GM19452 (cell line): Measurements from ENCODE around the gene ZNF222.

ENCODE experiments used
- ATAC-seq: cut with Tn5 transposase; IDR thresholded peaks from one replicate; pipeline ENCODE4 v1.9.1; 2021; ENCODE audit not compliant: unreplicated experiment

Gene ZNF222

DNA sequence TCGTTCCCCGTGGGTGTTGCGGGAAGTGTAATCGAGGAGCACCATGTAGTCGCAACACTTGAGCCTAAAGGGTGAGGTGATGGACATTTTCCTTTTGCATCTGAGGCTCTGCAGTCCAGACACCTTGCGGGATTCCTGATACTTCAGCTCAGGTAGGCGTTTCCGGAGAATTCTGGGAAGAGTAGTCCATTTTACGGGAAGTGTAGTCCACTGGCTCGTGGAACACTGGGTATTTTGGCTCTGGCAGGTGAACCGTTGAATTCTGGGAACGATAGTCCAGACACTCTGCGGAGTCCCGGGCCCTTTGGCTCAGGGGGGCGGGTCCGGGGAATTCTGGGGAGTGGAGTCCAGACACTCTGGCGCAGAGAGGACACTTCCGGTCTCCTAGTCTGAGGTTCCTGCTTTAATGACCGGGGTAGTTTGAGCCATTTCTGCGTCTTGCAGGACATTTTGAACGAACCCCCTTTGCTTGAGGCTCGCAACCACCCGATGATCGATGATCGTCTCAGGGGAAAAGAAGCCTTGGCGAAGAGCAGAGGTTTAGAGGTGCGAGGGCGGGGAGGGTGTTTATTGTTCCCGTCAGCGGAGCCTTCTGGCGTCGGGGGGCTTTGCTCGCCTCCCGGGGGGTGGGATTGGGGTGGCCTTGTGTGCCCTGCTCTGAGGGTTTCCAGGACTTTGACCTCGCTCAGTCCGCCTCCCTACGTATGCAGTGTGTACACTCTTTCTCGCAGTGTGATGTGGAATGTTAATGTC lies 26.6 kb downstream of the ZNF222 start, which contains the start of gene ZNF223:
ZNF223 (plus strand) TSS at position 387 of the 753 bp plus-strand sequence. CDS start 3,141 bp downstream, outside the sequence.
- peak; percentile 79 for ATAC-seq

- no peak for ATAC-seq
Observed at GRCh38 chr19:44055870-44056269, 30.7 kb downstream of the ZNF222 start.

- ATAC-seq = no peak
Observed at GRCh38 chr19:44059229-44059628, 34.0 kb downstream of the ZNF222 start.

DNA sequence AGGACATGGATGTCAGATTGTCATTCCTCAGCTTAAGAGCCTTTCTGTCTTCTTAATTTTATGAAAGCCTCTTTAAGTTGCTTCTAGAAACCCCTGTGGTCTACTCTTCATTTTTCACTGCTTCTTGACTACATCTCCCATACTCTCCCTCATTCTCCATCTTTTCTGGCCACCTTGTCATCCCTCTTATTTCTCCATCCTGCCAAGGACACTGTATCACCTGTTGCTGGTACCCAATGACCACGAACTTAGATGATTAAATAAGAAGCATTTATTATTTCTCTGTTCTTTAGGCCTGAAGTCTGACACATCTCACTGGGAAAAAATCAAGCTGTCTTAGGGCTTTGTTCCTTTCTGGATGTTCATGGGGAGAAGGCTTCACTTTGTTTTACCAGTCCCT lies 35.9 kb downstream of the ZNF222 start:
- ATAC-seq = no peak

DNA sequence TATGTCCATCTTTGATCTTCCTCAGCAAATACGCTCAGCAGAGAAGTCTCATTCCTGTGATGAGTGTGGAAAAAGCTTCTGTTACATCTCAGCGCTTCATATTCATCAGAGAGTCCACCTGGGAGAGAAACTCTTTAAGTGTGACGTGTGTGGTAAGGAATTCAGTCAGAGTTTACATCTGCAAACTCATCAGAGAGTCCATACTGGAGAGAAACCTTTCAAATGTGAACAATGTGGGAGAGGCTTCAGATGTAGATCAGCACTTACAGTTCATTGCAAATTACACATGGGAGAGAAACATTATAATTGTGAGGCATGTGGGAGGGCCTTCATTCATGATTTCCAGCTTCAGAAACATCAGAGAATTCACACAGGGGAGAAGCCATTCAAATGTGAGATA lies 41.1 kb downstream of the ZNF222 start:
- no peak for ATAC-seq

GRCh38 chr19:44069415-44069814 lies 44.2 kb downstream of the ZNF222 start:
- ATAC-seq = no peak

DNA sequence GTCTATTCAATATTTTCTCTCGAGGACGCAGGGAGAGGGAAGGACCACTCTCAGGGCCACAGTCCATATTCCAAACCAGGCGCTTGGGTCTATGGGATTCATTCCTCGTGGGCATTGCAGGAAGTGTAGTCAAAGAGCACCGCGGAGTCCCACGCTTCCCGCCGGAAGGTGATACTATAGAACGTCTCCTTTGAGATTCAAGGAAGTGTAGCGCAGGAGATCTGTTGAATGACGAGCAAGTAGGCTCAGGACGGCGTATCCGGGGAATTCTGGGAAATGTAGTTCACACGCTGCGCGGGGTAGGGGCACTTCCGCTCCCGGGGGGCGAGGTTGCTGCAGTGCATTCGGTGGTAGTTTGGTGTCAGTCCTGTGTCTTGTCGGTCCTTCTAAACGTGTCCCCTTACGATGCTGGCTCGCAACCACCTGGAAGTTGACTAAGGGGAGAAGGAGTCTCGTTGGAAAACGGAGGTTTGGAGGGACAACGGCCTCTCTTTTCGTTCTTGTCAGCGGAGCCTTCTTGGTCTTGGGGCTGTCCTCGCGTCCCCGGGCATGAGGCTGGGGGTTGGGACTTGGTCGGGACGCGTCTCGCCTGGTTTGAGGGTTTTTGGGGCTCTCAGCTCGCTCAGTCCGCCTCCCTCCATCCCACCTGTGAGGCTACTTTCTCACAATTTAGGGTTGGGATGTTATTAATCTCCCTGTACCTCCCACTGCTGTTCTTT lies 46.8 kb downstream of the ZNF222 start, which contains the start of gene ZNF284:
ZNF284 (plus strand) TSS at position 336 of the 719 bp plus-strand sequence. CDS start 4,231 bp downstream, outside the sequence.
- no peak for ATAC-seq

- no peak for ATAC-seq
Observed at GRCh38 chr19:44072543-44073401, 47.6 kb downstream of the ZNF222 start.

DNA sequence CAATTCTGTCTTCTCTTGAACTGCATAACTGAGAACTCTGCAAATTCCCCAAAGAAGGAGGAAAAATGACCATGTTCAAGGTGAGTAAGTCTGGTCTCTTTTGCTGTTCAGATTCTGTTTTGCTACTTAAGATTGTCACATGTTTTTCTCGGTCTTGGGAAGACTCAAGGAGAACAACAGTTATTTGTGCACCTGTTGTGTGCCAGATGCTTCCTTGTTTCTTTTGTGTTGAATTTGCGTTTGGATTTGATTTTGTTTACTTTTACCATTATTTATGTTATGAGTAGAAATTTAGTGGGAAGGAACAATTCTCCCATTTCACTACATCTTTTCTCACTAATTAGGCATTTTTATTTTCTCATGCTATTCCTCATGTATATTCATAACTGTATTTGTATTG lies 51.1 kb downstream of the ZNF222 start:
- ATAC-seq = no peak
